Activated effector memory CD4-positive, alpha-beta T cell treated with Interleukin-2 at 50 U/mL for 16 hours (primary cell): ENCODE data around the gene NFIC.
"Not testable (repeated sequence)": the region's sequence is repeated elsewhere in the genome, so short reads cannot be mapped to it uniquely, and the experiment has no call there.

Experiments used
- DNase-seq: peaks from one replicate; pipeline ENCODE4 v3.0.0-alpha.2; 2020

Gene NFIC

GRCh38 chr19:3338541-3339181 is 27.7 kb upstream of the NFIC start:
- peak; percentile 71 for DNase-seq

DNA sequence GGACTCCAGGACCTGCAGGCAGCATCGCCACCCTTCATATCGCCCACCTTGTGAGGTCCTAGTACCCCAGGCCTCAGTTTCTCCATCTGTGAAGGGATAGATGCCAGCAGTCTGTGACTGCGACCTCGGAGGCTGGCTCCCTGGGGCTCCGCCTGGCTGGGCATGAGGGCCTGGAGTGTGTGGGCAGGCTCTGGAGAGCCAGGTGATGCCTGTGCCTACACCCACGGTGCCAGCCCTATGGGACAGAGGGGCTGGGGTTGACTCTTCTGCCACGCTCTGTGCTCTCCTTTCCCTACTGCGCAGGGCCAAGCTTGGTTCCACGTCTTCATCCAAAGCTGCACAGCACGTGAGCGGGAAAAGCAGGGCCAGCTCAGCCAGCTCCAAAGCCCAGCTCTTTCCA is 26.0 kb upstream of the NFIC start:
- DNase-seq = no peak

DNA sequence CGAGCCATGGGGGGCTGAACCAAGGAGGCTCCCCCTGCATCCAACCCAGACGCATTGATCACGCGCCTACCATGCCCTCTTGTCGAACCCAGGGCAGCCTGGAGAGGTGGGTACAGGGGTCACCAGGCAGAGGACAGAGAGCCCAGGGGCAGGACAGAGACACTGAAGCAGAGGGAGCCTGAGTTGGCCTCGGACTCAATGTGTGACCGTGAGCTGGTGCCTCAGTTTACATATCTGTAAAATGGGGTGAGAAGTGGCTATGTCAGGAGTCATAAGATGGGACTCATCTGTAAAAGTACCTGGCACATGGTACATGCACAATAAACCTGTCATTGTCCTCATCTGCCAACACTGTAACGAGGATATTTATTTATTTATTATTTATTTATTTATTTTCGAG is 24.1 kb upstream of the NFIC start:
- DNase-seq = no peak

- DNase-seq = not testable (repeated sequence)
Observed at GRCh38 chr19:3342962-3343361, 23.4 kb upstream of the NFIC start.

DNA sequence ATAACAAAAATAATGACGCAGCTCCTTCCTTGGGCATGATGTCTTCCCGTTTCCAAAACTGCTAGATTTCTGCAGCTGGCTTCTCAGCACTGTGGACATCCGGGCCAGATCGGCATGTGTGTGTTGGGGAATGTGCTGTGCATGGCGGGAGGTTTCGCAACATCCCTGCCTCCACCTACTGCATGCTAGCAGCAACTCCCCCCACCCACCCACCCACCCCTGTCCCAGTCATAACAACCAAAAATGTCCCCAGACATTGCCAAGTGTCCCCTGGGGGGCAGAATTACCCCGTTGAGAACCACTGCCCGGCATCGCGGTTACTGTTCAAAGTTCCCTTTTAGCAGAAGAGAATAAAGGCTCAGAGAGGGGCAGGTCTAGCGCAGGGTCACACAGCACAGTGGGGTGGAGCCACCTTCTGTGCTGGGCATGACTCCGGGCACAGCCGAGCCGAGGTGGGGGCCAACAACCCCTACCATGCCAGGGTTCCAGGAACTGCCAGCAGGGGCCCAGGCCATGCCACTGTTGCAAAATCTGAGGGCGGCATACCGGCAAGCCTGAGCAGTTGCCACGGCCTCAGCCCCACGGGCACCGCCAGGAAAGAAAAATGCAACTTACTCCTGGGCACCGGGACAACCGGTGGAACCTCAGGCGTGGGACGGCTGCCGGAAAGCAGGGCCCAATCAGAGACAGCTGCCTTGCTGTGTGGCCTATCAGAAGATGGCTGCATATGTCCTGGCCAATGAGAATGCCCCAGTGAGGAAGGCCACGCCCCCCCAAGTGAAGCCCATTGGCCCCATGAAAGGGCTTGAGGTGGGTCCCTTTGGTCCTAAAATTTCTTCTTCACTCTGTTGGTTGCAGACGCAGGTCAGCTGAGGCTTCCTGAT is 22.5 kb upstream of the NFIC start:
- DNase-seq = no peak

DNA sequence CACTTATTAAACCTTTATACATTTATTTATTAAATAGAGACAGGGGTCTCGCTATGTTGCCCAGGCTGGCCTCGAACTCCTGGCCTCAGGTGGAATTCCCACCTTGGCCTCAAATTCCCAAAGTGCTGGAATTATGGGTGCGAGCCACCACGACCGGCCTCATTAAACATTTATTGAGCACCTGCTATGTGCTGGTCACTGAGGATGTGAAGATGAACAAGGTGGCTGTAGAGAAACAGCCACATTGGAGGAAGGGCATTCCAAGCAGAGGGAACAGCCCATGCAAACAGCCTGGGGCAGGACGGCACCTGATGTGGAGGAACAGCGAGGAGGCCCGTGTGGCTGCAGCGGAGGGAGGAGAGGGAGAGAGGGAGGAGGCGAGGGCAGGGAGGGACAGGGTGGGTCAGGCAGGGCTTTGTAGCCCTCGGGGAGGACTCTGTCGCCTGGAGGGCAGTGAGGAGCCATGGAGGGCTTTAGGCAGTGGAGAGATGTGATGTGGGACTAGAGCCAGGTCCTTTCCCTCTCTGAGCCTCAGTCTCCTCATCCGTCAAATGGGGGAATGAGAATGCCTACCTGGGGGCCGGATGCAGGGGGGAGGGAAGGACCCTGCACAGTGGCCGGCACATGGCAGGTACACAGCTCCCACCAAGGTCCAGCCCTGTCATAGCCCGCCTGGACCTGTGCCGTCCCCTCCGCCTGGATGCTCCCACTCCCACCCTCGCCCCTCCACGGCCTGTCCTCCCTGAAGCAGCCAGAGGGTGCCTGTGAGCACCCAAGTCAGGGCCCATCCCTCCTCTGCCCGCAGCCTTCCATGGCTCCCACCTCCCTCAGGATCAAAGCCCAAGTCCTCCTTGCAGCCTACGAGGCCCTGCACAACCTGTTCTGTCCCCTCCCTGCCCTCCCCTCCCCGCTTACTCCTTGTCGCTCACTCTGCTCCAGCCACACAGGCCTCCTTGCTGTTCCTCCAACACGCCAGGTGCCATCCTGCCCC is 21.5 kb upstream of the NFIC start:
- DNase-seq = no peak

DNA sequence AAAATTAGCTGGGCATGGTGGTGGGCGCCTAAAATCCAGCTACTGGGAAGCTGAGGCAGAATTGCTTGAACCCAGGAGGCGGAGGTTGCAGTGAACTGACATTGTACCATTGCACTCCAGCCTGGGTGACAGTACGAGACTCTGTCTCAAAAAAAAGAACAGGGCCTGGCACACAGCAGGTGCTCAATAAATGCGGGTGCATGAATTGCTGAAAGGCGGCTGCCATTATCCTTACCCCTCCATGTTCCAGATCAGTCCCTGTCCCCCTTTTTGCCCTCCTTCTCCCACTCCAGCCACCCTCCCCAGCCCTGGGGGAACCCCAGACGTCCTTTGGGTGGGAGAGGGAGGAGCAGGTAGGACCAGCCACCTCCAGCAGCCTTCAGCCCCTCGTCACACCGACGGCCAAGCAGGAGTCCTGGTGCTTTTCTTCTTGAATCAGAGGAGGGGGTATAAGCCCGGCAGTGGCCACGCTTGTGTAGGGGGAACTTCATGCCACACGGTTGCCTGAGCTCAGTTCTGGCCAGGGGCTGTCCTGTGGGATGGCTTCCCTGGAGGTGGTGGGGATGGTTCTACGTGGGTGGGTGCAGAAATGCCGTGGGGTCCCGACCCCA is 20.4 kb upstream of the NFIC start:
- no peak for DNase-seq

- no peak for DNase-seq
Observed at GRCh38 chr19:3346677-3347353, 19.6 kb upstream of the NFIC start.

DNA sequence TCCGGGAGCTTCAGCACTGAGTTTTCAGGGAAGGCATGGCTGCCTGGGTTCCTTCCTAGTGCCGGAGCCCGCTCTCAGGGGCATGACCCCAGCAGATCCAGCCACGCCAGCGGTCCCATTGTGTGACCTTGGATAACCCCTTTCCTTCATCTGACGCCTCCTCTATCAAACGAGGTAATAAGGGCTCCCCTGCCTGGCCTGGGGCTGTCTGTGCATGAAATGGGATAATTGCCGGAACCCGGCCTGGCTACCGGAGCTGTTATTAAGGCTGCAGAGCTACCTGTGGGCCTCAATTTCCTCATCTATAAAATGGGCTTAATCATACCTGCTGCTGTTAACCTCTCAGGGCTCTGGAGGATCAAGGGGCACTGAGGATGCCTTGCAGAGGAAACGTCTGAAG is 18.3 kb upstream of the NFIC start:
- DNase-seq = no peak

DNA sequence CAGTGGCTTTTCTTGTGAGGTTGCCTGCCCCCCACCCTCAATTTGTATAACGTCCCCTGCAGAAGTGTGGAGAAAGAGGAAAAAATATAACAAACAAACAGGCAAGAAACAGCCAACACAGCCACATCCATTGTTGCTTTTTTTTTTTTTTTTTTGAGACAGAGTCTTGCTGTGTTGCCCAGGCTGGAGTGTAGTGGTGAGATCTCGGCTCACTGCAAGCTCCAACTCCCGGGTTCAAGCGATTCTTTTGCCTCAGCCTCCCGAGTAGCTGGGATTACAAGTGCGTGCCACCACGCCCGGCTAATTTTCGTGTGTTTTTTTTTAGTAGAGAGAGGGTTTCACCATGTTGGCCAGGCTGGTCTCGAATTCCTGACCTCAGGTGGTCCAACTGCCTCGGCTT is 17.9 kb upstream of the NFIC start:
- not testable (repeated sequence) for DNase-seq

GRCh38 chr19:3350014-3350663 is 16.2 kb upstream of the NFIC start:
- no peak for DNase-seq

DNA sequence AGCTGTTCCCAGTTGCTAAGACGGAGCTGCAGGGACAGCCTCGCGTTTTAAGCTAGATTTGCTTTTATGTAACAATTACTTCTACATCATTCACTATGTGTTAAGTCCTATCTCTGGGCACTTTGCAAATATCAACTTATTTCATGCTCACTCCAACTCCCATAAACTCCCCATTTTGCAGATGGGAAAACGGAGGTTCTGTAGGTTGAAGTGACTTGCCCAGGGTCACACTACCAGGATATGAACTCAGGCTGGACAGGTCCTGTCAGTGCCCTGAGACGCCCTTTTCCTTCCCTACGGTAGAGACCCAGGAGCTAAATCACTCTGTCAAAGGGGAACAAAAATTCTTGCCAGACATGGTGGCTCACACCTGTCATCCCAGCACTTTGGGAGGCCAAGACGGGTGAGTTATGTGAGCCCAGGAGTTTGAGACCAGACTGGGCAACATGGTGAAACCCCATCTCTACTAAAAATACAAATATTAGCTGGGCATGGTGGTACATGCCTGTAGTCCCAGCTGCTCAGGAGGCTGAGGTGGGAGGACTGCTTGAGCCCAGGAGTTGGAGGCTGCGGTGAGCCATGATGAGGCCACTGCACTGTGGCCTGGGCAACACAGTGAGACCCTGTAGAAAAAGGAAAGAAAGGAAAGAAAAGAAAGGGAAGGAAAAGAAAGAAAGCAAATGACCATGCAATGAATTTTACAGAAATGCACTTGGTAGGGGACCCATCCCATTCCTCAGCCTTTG is 14.5 kb upstream of the NFIC start:
- DNase-seq = no peak

DNA sequence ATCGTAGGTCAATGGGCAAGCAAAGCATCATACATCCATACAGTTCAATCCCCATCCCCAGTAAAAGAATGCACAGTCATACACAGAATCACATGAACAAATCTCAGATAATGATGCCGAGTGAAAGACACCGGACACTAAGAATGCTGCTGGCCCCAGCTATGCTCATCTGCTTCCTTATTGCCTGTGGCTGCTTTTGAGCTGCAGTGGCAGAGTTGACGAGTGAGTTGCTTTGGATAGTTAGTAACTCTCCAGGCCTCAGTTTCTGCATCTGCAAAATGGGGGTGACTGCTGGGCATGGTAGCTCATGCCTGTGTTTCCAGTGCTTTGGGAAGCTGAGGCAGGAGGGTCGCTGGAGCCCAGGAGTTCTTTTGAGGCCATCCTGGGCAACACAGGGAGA is 12.9 kb upstream of the NFIC start:
- no peak for DNase-seq

DNA sequence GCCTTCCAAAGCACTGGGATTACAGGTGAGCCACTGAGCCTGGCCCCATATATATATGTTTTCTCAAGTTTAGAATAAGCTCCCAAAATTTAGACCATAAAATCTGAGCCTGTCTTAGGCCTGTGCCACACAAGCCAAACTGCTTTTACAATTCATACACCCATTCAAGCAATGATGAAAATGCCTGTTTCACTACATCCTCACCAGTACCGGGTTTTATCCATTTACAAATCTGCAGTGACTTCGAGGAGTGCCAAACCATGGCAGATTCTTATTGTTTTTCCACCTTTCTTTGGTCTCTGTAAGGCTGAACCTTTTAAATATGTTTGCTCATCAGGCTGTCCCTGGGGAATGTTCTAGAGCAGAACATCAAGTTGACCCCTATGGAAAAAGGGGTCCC is 9.6 kb upstream of the NFIC start:
- DNase-seq = no peak

- no peak for DNase-seq
Observed at GRCh38 chr19:3357271-3357991, 9.0 kb upstream of the NFIC start.

- DNase-seq = no peak
Observed at GRCh38 chr19:3357992-3358688, 8.2 kb upstream of the NFIC start.

GRCh38 chr19:3358689-3359014 is 7.7 kb upstream of the NFIC start:
- no peak for DNase-seq

DNA sequence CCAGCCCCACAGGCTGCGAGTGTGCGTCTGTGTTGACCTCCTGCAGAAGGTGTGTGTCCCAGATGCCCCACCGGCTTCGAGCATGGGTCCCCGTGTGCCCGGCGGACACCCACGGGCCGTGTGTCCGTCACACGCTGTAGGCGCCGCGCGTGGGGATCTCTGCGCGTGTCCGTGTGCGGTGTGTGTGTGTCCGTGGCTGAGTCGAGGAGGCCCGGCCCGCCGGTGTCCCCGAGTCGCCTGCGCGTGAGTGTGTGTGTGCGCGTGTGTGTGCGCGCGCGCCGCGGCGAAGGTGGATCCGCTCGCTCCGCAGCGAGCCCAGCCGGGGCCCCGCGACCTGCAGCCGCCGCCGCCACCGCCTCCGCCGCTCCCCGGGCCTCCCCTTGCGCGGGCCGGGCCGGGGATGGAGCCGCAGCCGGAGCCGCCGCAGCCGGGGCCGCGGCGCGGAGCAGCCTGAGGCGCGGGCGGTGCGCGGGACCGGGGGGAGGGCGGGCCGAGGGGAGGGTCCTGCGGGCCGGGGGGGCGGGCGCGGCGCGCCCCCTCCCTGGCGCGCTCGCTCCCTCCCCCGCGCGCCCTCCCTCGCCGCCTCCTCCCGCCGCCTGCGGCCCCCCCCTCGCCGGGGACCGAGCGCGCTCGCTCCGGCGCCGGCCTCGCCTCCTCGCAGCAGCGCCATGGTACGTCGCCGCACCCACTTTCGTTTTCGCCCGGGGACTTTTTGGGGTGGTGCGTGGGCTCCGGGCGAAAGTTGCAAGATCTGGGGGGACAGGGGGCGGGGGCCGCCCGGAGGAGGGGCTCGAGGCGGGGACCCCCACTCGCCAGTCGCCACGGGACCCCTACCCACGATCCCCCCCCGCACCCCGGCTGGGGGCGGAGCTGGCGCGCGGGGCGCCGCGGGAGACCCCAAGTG is 7.1 kb upstream of the NFIC start:
- peak; percentile 64 for DNase-seq
